ENCODE measurements around the gene STEAP4.

GRCh38 chr7:88226886-88227516 is 79.7 kb downstream of the STEAP4 start:
- no peak for TF ChIP-seq EZH2phosphoT487 (IDR thresholded peaks at IDR 0.05; ENCODE audit: low read depth)
- TF ChIP-seq, protein P1, sequence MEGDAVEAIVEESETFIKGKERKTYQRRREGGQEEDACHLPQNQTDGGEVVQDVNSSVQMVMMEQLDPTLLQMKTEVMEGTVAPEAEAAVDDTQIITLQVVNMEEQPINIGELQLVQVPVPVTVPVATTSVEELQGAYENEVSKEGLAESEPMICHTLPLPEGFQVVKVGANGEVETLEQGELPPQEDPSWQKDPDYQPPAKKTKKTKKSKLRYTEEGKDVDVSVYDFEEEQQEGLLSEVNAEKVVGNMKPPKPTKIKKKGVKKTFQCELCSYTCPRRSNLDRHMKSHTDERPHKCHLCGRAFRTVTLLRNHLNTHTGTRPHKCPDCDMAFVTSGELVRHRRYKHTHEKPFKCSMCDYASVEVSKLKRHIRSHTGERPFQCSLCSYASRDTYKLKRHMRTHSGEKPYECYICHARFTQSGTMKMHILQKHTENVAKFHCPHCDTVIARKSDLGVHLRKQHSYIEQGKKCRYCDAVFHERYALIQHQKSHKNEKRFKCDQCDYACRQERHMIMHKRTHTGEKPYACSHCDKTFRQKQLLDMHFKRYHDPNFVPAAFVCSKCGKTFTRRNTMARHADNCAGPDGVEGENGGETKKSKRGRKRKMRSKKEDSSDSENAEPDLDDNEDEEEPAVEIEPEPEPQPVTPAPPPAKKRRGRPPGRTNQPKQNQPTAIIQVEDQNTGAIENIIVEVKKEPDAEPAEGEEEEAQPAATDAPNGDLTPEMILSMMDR (IDR thresholded peaks at IDR 0.05; ENCODE audit: low read depth, low read length): no peak

All from OCI-LY3 (cell line).